ENCODE data around the gene BAX. TPM values are rescaled to one million over a fixed set of nuclear protein-coding genes. Genes with fewer than 3 reads are reported as not detected.

Gene BAX
- total RNA-seq, 4 donors from 2014 or later, result 31.4 to 61.2 (median 38.4) TPM

DNA sequence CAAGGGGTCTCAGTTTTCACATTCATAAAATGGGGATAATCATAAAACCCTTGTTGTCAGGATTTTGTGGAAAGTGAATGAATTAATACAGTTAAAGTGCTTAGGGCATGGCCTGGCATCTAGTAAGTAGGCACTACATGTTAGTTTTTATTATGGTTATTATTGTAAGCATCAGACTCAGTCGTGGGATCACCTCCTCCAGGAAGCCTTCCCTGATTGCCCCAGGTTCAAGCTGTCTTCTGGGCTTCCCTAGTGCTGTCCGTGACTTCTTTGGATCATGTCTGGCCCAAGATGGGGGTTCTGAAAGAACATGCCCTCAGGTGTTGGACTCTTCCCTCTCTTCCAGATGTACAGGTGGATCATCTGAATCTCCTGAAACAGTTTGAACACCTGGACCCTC, 43.9 kb upstream of the BAX start:
- H3K9me3 ChIP-seq, result no peaks in the 10 kb centered on the region
- DNase-seq (ENCODE audit: low spot score in 2 of 2), result no peak
- H3K4me1 ChIP-seq, result peaks cover 0 to 8% (median 0%) of the 10 kb centered on the region in 4 donors
- no peak for TF ChIP-seq EP300 (IDR thresholded peaks at IDR 0.05)
- no peak for TF ChIP-seq POLR2A (IDR thresholded peaks at IDR 0.05)
- TF ChIP-seq, protein P1, sequence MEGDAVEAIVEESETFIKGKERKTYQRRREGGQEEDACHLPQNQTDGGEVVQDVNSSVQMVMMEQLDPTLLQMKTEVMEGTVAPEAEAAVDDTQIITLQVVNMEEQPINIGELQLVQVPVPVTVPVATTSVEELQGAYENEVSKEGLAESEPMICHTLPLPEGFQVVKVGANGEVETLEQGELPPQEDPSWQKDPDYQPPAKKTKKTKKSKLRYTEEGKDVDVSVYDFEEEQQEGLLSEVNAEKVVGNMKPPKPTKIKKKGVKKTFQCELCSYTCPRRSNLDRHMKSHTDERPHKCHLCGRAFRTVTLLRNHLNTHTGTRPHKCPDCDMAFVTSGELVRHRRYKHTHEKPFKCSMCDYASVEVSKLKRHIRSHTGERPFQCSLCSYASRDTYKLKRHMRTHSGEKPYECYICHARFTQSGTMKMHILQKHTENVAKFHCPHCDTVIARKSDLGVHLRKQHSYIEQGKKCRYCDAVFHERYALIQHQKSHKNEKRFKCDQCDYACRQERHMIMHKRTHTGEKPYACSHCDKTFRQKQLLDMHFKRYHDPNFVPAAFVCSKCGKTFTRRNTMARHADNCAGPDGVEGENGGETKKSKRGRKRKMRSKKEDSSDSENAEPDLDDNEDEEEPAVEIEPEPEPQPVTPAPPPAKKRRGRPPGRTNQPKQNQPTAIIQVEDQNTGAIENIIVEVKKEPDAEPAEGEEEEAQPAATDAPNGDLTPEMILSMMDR (IDR thresholded peaks at IDR 0.05), result no peak
- no peak overlapping the region for H3K27ac ChIP-seq
- WGBS, 2 donors, result 92% methylated on average over 2 of the region's 2 CpGs
- H3K4me3 ChIP-seq, result no peak overlapping the region
- H3K27me3 ChIP-seq, result no peaks in the 10 kb centered on the region
- peaks cover 11 to 98% (median 31%) of the 10 kb centered on the region in 3 donors for H3K36me3 ChIP-seq

DNA sequence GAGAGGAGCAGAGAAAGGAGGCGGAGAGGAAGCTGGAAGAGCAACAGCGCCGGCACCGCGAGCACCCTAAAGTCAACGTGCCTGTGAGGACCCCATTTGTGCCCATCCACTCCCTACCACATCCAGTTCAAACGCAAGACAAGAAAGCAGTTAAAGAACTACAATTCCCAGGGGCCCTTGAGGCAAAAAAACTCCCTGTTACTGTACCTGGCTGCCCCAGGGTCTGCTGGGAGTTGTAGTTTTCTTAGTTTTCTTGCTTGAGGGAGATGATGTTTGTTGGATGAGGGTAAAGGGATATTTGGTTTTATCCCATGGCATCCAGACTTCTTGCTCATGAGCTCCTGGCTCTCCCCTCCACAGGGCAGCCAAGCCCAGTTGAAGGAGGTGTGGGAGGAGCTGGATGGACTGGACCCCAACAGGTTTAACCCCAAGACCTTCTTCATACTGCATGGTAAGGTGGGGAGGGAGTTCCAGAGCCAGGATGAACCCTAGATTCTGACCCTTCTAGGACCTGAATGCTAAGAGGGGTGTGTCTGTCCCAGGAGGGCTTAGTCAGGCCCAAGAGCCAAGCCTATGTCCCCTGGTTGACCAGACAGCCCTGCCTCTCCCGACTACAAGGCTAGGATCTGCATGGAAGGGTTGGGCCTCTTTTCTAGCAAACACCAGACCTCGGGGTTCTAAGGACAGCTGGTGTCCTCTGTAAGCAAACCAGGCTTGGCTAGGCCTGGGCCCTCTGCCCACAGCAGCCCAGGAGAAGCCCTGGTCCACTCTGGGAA, 41.4 kb upstream of the BAX start:
- no peak overlapping the region for H3K27ac ChIP-seq
- H3K4me1 ChIP-seq, result no peaks in the 10 kb centered on the region
- peaks cover 9 to 99% (median 31%) of the 10 kb centered on the region in 3 donors for H3K36me3 ChIP-seq
- no peak for DNase-seq (ENCODE audit: low spot score in 2 of 2)
- H3K9me3 ChIP-seq, result no peaks in the 10 kb centered on the region
- TF ChIP-seq, protein P1 (IDR thresholded peaks at IDR 0.05), result no peak
- TF ChIP-seq EP300 (IDR thresholded peaks at IDR 0.05) (no peak), POLR2A (IDR thresholded peaks at IDR 0.05) (no peak)
- H3K4me3 ChIP-seq, result no peak overlapping the region
- no peaks in the 10 kb centered on the region for H3K27me3 ChIP-seq
- WGBS, 2 donors, result 86 to 91% methylated on average over 9 of the region's 9 CpGs

DNA sequence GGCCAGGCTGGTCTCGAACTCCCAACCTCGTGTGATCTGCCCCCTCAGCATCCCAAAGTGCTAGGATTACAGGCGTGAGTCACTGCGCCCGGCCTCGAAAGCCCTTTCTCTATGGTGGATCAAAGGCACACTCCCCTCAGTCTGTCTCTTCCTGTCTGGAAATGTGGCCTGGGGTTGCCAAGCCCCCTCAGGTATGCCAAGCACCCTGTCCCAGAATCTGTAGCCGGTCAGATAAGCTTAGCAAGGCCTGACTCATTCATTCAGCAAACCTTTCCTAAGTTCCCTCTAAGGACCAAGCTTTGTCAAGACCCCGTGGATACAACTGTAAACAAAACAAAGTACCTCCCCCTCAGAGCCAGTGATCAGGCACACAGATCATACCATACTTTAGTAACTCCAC, 40.5 kb upstream of the BAX start:
- Histone ChIP-seq H3K27me3 (no peaks in the 10 kb centered on the region), H3K27ac (no peak overlapping the region), H3K4me3 (no peak overlapping the region), H3K36me3 (peaks cover 9 to 100% (median 31%) of the 10 kb centered on the region in 3 donors), H3K9me3 (no peaks in the 10 kb centered on the region), H3K4me1 (no peaks in the 10 kb centered on the region)
- no peak for TF ChIP-seq EP300 (IDR thresholded peaks at IDR 0.05)
- no peak for TF ChIP-seq POLR2A (IDR thresholded peaks at IDR 0.05)
- TF ChIP-seq, protein P1 (IDR thresholded peaks at IDR 0.05), result no peak
- no peak for DNase-seq (ENCODE audit: low spot score in 2 of 2)
- 95 to 97% methylated on average over 8 of the region's 8 CpGs for WGBS, 2 donors

DNA sequence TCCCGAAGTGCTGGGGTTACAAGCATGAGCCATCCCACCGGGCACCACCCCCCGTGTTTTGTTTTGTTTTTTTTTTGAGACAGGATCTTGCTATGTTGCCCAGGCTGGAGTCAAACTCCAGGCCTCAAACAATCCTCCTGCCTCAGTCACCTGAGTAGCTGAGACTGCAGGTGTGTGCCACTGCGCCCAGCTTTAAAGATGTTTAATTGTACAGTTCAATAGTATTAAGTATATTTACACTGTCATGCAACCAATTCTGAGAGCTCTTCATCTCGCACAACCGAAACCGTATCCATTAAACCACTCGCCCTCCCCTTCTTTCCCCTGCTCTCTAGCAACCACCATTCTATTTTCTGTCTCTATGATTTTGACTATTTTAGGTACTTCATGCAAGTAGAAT, 38.9 kb upstream of the BAX start:
- Histone ChIP-seq H3K36me3 (peaks cover 7 to 100% (median 32%) of the 10 kb centered on the region in 3 donors), H3K4me1 (no peaks in the 10 kb centered on the region), H3K27ac (no peak overlapping the region), H3K4me3 (no peak overlapping the region), H3K9me3 (no peaks in the 10 kb centered on the region), H3K27me3 (no peaks in the 10 kb centered on the region)
- DNase-seq (ENCODE audit: low spot score in 2 of 2), result no peak
- 79 to 80% methylated on average over 8 of the region's 8 CpGs for WGBS, 2 donors
- TF ChIP-seq POLR2A (IDR thresholded peaks at IDR 0.05), result no peak
- no peak for TF ChIP-seq EP300 (IDR thresholded peaks at IDR 0.05)
- TF ChIP-seq, protein P1 (IDR thresholded peaks at IDR 0.05), result no peak

DNA sequence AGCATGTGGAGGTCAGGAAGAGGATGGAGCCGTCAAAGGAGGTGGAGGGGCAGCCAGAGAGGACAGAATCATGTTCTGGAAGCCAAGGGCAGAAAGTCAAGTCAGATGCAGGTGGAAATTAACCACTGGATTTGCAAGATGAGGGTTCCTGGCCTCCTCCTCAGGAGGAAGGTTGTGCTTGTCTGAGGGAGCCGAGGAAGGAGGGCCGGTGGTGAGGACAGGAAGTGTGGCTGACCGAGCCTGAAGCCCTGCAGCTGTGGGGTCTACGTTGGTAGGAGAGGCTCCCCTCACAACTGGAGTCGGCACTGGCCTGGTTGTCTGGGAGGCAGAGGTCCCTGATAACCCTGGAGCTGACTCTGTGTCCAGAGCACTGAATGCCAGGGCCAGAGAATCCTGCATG, 36.6 kb upstream of the BAX start:
- no peak overlapping the region for H3K27ac ChIP-seq
- H3K4me3 ChIP-seq, result no peak overlapping the region
- no peaks in the 10 kb centered on the region for H3K27me3 ChIP-seq
- DNase-seq (ENCODE audit: low spot score in 2 of 2), result no peak
- TF ChIP-seq EP300 (IDR thresholded peaks at IDR 0.05), result no peak
- TF ChIP-seq, protein P1 (IDR thresholded peaks at IDR 0.05), result no peak
- 81 to 88% methylated on average over 6 of the region's 6 CpGs for WGBS, 2 donors
- H3K4me1 ChIP-seq, result no peaks in the 10 kb centered on the region
- H3K9me3 ChIP-seq, result no peaks in the 10 kb centered on the region
- peaks cover 6 to 100% (median 24%) of the 10 kb centered on the region in 3 donors for H3K36me3 ChIP-seq

Measured in tibial nerve (tissue), 4 donors.